ENCODE results near the gene MCTP2.
"Not testable (repeated sequence)": the region's sequence is repeated elsewhere in the genome, so short reads cannot be mapped to it uniquely, and the experiment has no call there.

MCTP2 gene

DNA sequence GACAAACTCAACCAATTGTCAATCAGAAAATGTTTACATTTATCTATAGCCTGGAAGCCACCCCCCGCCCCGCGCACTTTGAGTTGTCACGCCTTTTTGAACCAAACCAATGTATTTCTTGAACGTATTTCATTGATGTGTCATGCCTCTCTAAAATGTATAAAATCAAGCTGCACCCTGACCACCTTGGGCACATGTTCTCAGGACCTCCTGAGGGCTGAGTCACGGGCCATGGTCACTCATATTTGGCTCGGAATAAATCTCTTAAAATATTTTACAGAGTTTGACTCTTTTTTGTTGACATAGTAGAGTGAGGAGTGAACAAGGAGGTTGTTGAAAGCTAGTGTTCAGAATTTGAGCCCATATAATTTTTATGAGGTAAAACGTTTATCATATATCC, 6.5 kb downstream of the MCTP2 start:
- no peak for DNase-seq

DNA sequence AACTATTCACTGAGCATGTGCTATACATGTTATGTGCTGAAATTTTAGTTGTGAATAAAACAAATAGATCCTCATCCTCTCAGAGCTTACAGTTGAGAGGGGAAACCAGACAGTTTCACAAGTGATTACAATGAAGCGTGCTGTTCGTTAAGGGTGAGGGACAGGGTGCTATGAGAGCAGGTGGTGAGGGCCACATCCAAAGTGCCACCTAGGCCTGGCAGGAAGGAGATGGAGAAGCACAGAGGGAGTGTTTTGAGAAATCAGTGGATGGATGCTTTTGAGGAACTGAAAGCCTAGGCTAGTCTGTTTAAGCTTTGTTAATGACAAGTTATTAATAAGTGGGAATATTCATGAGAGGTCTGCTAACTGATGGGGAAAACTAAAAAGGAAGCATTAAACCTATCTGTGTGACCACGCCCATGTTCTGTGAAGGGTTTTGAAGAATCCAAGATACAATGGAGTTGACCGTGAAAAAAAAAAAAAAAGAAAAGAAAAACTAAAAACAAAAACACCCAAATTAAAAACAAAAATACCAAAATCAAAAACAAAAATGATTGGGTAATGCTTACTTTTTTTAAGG, 7.3 kb downstream of the MCTP2 start:
- DNase-seq = peak; percentile 13

DNA sequence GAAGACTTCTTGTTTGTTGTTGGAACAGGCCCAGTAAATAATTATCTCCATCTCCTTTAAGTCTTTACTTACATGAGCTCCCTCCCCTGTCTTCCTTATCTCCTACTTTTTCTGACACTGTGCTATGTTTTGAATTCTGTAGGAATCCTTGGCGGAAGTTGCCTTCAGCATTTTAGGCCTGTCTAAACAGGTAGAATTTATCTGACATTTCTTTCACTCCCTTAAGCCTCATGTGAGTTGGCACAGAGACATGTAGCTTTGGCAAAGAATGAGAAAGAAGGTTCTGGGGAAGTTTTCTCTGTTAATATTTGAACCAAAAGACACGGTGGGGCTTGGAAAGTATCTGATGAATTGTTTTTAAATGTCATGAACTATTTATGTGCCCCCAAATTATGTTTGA, 8.1 kb downstream of the MCTP2 start:
- DNase-seq = no peak

DNA sequence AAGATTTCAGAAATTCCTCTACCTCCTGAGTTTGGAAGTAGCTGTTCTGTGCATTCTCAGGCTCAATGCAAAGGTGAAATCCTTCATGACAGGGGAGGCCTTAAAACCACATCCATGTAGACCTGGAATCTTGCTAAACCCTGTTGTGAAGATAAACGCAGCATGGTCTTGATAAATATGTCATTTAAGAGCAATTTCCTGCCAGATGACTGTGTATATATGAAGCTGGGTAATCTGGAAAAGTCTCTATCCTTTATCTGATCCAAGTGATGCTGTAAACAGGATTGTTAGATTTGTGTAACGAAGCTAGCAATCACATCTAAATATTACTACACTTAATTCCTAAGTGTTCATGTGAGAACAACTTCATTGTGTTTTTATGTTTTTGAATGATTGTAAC, 9.1 kb downstream of the MCTP2 start:
- no peak for DNase-seq

DNA sequence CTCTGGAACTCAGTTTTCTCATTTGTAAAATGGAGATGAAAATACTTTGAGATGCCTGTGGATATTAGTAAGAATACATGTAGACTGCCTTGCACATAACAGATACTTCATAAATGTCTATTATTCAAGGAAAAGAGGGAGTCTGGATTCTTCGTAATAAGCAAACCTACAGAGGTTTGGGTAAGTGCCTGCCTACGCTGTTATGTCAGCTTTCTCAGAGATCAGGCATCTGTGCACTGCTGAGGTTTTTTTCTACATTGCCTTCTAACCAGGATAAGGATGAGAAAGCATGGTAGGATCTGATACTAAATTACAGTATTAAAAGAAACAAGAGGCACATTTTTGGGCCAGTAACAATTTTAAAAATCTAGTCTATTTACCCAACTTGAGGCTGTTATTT, 10.9 kb downstream of the MCTP2 start:
- DNase-seq = no peak

DNA sequence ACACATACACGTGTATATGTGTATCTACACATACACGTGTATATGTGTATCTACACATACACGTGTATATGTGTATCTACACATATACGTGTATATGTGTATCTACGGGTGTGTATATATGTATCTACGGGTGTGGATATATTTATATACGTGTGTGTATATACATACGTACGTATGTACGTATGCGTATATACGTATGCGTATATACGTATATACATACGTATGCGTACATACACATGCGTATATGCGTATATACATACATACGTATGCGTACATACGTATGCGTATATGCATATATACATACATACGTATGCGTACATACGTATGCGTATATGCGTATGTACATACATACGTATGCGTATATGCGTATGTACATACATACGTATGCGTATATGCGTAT, 11.6 kb downstream of the MCTP2 start:
- DNase-seq = not testable (repeated sequence)

DNA sequence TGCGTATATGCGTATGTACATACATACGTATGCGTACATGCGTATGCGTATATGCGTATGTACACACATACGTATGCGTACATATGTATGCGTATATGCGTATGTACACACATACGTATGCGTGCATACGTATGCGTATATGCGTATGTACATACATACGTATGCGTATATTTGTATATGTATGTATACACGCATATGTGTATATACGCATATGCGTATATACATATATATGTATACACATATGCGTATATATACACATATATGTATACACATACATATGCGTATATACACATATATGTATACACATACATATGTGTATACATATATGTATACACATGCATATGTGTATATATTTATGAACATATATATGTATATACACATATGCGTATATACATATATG, 12.1 kb downstream of the MCTP2 start:
- DNase-seq = no peak

DNA sequence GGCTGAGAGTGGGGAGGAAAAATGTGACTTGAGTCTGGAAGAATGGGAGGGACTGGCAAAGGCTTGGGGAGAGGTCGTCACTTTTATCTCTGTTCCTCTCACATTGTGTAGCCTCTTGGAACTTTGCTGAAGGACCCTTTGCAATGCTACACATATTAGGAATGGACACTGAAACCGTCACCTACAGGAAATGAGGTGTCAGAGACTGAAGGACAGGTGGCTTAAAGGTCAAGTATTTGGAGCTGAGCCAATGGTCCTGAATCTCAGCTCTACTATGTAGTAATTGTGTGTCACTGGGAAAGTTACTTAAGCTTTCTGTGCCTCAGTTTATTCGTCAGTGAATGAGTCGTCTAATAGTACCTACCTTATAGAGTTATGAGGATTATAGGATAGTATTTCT, 14.7 kb downstream of the MCTP2 start:
- DNase-seq = no peak

DNA sequence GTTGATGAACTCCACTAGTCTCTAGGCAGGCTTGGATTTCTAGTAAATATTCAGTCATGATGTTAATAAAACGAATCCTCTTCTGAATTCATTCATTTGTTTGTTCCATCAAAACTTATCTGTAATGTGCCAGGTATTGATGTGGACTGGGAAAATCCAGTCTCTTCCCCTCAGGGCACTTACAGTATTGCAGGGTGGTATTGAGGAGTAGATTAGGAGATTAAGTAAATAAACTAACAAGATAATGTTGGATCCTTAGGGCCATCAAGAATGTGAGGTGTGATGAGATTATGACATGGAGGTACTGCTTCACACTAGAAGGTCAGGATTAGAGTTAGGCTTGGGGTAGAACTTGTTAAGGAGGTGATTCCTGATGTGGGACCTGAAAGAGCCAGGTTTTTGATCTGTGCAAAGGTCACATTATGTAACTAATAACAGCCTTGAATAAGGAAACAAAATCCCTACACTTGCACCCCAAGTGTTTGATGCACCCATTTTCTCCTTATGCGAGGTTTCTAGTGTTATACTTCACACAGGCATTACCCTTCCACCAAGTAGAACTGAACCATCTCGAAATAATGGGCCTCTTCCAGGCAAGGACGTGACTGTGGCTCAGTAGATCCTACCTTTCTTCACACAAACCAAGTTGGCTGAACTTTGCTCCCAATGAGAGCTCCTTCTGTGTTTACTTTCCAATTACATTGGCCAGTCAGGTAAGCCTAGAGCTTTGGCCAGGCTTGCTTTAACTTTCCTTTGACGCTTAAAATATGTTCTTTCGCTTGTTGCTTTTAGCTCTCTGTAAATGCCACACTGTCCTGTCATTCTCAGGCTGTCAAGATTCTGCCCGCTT, 16.7 kb downstream of the MCTP2 start:
- DNase-seq = no peak

DNA sequence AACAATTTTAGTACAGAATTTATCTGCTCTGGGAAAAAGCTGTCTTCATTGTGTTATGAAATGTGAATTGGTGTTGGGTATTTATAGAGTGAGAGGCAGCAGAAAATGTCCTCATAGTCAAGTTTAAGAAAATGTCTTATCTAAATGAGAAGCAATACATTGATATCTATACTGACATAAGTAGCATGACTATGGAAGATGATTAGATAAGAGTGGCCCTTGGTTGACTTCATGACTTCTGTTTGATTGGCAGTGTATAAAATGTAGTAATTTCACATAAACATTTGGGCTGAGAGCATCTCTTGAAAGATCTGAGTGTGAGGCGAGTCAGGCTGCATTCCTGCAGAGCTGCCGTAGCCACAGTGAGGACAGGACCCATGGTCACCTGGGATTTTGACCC, 19.4 kb downstream of the MCTP2 start:
- DNase-seq = no peak

DNA sequence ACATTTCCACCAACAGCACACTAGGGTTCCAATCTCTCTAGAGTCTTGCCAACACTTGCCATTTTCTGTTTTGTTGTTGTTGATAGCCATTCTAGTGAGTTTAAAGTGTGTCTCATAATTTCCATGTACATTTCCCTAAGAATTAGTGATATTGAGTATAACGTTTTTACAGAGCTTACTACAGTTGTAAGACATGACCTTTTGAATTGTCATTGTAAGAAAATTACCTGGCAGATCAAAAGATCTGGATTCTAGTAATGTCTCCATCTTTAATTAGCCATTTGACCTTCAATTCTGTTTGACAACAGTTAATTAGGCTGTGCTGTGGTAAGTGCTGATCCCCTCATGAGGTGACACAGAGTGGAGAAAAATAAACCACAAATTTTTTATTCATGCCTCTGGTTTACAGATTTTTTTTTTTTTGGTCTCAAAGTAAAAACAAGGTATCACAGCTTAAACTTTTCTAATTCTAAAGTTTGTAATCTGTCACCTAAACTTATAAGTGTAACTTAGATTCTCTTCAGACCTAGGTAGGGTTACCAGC, 20.9 kb downstream of the MCTP2 start:
- DNase-seq = no peak

DNA sequence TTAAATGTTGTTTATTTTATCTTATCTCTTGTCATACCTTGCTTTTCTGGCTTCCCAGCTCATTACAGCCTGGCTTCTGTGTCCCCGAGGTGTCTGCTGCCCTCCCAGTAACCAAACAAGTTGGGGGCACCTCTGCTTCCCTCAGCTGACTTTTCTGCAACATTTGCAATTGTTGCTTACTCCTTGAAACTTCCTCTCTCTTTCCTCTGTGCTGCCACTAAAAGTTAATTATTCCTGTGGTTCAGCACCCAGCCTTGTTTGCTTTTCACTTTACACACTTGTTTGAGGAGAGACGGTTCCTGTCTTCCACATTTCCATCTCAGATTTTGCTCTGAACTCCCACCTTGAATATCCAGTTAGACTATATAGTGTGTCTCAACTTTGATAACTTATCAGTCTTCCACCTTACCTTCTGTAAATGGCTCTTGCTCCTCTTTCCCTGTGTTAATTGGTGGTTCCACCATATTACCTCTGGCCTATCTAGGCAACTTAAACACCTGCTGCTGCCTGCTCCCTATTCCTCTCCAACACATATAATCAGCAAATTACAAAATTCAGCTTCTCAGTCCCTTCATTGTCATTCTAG, 21.6 kb downstream of the MCTP2 start:
- DNase-seq = no peak

DNA sequence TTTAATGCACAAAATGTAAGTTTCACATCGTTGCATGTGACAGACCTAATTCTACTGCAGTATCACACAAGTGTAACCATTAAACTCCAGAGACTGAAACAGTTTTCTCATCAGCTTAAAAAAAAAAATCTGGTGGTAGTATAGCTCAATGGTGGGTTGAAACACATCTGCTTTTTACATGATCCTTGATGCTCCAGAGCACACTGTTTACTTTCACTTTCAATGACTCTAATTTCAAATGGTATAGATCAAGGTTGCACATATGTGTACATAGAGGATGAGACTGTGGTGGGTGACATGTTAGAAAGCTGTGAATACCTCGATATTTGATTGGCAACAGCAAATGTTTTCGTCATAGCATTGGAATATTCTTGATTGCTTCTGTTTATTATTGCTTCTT, 22.4 kb downstream of the MCTP2 start:
- no peak for DNase-seq

DNA sequence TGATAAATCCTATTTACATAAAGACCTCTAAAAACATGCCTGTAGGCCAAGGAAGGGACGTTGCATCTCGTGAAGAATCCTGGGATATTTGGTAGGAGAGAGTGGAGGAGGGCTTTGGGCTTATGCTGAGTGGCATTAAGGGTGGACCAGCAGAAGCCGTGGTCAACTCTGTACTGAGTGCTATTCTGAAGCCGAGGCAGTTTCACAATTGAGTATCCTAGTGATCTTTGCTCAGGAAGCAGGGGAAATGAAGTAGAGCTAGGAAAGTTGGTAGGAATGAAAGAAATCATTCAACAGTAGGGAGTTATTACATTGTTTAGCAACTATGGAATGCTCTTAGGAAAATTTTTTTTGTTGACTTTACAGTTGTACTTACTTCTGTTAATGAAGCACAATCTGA, 24.2 kb downstream of the MCTP2 start:
- DNase-seq = no peak

DNA sequence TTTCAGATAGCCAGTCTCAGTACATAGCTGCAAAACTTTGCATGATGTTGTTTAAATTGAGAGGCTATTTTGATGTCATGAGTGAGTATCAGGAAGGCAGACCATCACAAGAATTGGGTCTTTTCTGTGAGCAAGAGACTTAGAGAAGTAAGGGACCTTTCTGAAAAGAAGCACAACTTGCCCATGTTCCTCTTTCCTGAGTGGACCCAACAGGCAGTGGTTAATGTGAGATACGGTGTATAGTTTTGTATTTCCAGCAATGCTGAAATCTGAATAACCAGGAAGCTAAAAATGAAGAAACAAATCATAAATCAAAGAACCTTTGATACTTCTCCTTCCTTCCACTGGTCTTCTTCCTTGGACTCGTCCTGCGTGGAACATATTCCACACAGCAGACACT, 25.1 kb downstream of the MCTP2 start:
- DNase-seq = no peak

DNA sequence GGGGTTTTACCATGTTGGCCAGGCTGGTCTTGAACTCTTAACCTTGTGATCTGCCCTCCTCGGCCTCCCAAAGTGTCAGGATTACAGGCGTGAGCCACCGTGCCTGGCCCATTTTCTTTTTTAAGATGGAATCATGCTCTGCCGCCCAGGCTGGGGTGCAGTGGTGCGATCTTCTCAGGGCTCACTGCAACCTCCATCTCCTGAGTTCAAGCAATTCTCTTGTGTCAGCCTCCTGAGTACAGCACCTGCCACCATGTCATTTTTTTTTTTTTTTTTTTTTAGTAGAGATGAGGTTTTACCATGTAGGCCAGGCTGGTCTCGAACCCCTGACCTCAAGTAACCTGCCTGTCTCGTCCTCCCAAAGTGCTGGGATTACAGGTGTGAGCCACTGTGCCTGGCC, 26.4 kb downstream of the MCTP2 start:
- not testable (repeated sequence) for DNase-seq

DNA sequence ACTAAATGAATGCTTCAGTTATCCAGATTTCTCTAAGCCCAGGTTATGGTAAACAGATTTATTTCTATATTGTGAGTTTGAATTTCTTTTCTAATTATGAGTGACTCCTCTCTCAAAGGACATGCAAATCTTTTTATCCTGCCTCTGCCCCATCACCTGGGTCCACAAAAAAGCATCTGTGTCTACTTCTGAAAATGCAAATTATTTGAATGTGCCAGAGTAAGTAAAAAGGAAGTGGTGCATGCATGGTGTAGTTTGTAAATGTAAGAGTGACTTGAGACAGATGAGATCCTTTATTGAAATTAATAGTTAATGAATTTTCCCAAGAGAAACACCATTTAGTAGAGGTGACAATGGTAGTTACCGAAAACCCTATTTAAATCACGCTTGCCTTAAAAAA, 26.9 kb downstream of the MCTP2 start:
- DNase-seq = no peak

DNA sequence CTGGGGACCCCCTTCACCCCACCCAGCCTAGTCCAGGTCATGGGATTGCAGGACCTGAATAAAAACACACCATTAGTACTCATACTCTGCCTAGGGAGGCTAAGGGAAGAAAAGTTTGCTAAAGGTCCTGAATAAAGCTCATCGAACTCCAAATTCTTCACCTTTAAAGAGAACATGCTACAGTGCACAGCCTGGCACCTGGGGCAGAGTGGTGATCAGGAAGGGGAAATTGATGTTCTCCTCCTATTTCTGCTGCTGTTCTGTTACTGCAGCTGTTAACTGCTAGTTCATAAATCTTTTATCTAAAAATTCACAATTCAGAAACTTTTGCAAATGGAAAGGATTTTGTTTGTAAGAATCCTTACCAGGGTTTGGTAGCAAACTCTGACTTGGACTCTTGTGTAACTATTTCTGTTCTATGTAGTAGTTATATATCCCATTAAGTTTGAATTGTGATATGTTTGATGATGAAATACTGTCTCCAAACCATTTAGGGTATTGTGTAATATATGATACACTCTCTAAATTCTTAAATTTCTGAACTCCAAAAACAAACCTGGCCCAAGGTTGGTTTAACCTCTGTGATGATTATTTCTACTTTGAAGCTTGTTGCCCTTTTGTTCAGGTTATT, 27.9 kb downstream of the MCTP2 start:
- no peak for DNase-seq

DNA sequence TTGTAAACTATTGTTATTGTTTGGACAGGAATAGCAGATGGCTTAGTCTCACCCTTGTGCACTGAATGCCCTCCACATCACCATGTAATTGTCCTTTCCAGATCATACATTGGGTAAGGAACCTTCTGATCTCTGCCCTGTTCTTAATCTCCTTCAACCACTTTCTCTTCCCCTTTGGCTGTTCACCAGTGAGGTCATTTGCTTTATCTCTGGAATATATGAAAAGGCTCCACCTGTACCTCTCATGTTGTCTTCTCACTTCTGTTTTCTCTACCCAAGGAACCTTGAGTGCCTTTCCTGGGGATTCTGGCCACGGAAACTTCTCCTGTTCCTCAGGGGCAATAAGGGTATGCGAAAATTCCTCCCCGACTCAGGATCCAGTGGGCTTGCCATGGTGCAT, 28.5 kb downstream of the MCTP2 start:
- no peak for DNase-seq

DNA sequence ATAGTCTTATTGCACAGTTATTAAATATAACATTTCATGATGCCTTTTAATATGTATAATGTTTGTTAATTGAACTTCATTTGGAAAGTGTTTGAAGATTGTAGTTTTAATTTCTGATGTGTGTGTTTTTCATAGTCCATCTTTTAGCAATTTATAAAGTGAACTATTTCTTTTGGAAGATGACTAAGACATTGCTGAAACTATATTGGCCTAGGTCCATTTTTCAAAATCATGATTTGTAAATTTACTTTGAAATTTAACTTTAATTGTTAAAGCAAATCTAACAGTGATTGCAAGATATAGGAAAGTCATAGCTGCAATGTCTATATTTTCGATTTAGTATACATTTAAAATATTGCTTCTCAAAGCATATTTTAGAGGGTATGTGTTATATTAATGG, 30.8 kb downstream of the MCTP2 start:
- DNase-seq = no peak

DNA sequence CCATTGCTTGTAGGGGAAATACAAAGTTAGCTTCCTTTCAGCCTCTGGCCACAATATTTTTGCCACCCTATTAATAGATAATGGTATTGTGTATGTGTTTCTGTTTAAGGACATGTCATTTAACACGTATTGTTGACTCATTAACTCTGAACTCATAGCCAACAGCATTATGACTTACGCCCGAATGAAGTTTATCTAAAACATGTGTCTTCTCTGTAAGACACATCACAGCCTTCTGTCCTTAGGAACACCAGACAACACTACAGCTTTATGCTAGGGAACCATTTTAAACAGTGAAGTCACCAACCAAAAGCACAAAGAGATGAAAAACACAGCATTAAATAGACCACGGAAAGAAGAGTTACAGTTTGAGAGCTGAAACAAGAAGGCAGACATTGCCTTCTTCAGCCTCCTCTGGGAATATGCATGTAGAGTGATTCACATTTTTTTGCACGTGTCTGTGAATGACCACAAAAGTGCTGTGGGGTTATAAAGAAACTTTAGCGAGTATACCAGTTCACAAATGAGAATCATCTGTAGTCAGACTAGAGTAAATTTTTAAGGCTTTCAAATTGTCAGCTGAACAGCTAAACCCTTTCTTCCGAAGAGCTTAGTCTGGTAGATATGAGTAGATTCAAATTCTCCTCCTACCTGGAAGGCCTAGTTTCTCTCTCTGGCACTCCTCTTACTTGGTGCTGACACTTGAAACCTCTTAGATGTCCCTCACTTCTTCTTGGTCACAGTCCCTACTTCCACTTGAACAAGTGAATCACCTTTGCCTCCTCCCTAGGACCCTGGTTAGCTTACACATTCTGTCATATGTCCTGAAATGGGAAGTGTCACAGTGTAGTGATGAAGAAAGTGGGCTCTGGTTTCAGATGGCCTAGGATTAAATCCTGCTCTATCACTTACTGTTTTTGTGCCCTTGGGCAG, 32.2 kb downstream of the MCTP2 start:
- DNase-seq = peak; percentile 23

DNA sequence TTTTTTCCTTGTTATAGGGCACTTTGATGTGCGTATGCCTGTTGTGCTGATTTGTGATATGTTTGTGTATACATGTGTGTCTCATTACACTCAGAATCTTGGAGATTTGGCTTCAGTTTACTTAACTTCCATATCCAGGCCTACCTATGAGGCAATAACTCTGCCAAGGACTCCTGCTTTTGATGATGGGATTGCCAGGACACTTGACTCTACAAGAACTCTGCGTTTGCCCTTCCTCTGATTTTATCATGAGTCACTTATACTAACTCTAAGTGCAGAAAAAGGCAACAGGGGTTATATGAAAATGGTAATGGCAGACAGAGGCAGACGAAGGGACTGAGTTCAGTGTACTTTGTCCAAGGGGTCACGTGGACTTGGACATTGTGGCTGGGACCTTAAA, 33.6 kb downstream of the MCTP2 start:
- DNase-seq = no peak

DNA sequence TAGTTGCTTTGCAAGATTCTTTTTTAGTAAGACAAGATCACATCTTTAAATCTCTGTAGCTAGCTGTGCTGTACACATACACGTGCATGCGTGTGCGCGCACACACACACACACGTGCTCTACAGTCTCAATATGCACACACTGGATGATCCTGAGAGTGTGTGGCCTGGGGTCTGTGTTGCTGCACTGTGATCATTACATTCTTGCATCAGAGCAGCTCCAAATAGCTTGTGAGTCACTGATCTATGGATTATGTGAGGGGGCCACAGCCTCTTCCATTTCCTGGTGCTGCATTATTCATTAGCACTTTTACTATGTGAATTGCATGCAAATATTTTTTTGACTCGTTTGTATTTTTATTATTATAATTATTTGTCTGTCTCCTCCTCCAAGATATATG, 34.6 kb downstream of the MCTP2 start:
- no peak for DNase-seq

All from CD4-positive, alpha-beta T cell treated with Interleukin-4 for 4 hours (primary cell).